ENCODE data around the gene TBX15.

Gene TBX15

GRCh38 chr1:118878661-118879060 is 109.5 kb downstream of the TBX15 start:
- no peak for DNase-seq

- no peak for DNase-seq
These were observed 110.3 kb downstream of the TBX15 start for GRCh38 chr1:118877668-118878396.

GRCh38 chr1:118871582-118872171 is 116.5 kb downstream of the TBX15 start:
- DNase-seq: peak; percentile 72

GRCh38 chr1:118868387-118868786 is 119.8 kb downstream of the TBX15 start:
- DNase-seq: no peak

GRCh38 chr1:118866330-118866729 is 121.8 kb downstream of the TBX15 start:
- DNase-seq: no peak

- no peak for DNase-seq
These were observed 124.5 kb downstream of the TBX15 start for GRCh38 chr1:118863688-118864087.

- no peak for DNase-seq
These were observed 125.4 kb downstream of the TBX15 start for GRCh38 chr1:118862755-118863154.

- peak; percentile 22 for DNase-seq
These were observed 126.9 kb downstream of the TBX15 start for GRCh38 chr1:118861216-118861615.

- no peak for DNase-seq
These were observed 128.1 kb downstream of the TBX15 start for GRCh38 chr1:118859999-118860398.

GRCh38 chr1:118846443-118846842 is 141.7 kb downstream of the TBX15 start:
- no peak for DNase-seq

- DNase-seq: peak; percentile 92
These were observed 145.5 kb downstream of the TBX15 start for GRCh38 chr1:118842452-118843201.

GRCh38 chr1:118841521-118841920 is 146.6 kb downstream of the TBX15 start:
- no peak for DNase-seq
